Keratinocyte (primary cell): ENCODE results near the gene ARMC8. TPM values are rescaled to one million over a fixed set of nuclear protein-coding genes. Genes with fewer than 3 reads are reported as not detected.

Experiments
- DNase-seq: peaks from one replicate; pipeline ENCODE4 v3.0.0-alpha.2; 2011; ENCODE audit warnings: low read depth, missing footprints, low spot score
- FAIRE-seq: peaks from 2 replicates; lab custom pipeline; 2011; peaks lifted over from hg19 to GRCh38; lab: Jason Lieb, UNC
- H2AFZ ChIP-seq: 2 replicates; pipeline ENCODE4 v1.6.0; 2012; ENCODE audit warnings: low read length, control low read depth, inconsistent platforms; ENCODE audit not compliant: control insufficient read depth
- H3K27ac ChIP-seq: 2 replicates; pipeline ENCODE4 v1.5.1; 2011; ENCODE audit warnings: low read length; ENCODE audit not compliant: control insufficient read depth, insufficient read depth
- H3K27me3 ChIP-seq: 3 replicates; pipeline ENCODE4 v1.6.0; 2011; ENCODE audit warnings: low read length; ENCODE audit not compliant: control insufficient read depth, insufficient read depth; ENCODE audit errors: extremely low read depth
- H3K36me3 ChIP-seq, 2 experiments: 2 replicates in 1 of 2; 3 replicates in 1 of 2; pipeline ENCODE4 v1.5.1; 2011; ENCODE audit warnings: low read length in 2 of 2, mild to moderate bottlenecking in 1 of 2; ENCODE audit not compliant: control insufficient read depth in 2 of 2, insufficient read depth in 2 of 2; ENCODE audit errors: extremely low read depth in 1 of 2
- H3K4me1 ChIP-seq: 3 replicates; pipeline ENCODE4 v1.5.1; 2011; ENCODE audit warnings: low read length; ENCODE audit not compliant: control insufficient read depth, insufficient read depth; ENCODE audit errors: extremely low read depth
- H3K4me2 ChIP-seq: 3 replicates; pipeline ENCODE4 v1.6.0; 2011; ENCODE audit warnings: low read depth, low read length; ENCODE audit not compliant: control insufficient read depth, insufficient read depth; ENCODE audit errors: extremely low read depth
- H3K4me3 ChIP-seq, 3 experiments: fragments of 200-600 bp in 1 of 3; sonication (generic) in 1 of 3; 2 replicates in 2 of 3; 3 replicates in 1 of 3; pipeline ENCODE4 v1.5.1; 2011 to 2016; ENCODE audit warnings: low read length in 3 of 3, mild to moderate bottlenecking in 3 of 3, control low read depth in 2 of 3, inconsistent platforms in 1 of 3, low read depth in 1 of 3, mixed read lengths in 1 of 3, mixed run types in 1 of 3, moderate library complexity in 1 of 3; ENCODE audit not compliant: control insufficient read depth in 2 of 3, insufficient read depth in 2 of 3; ENCODE audit errors: extremely low read depth in 1 of 3
- H3K79me2 ChIP-seq: 2 replicates; pipeline ENCODE4 v1.6.0; 2012; ENCODE audit warnings: low read length; ENCODE audit not compliant: control insufficient read depth, insufficient read depth
- H3K9ac ChIP-seq: 3 replicates; pipeline ENCODE4 v1.6.0; 2011; ENCODE audit warnings: low read length; ENCODE audit not compliant: control insufficient read depth, insufficient read depth; ENCODE audit errors: extremely low read depth
- H3K9me1 ChIP-seq: 3 replicates; pipeline ENCODE4 v1.6.0; 2011; ENCODE audit warnings: low read length; ENCODE audit not compliant: control insufficient read depth, insufficient read depth; ENCODE audit errors: extremely low read depth
- H3K9me3 ChIP-seq: 2 replicates; pipeline ENCODE4 v1.5.1; 2012; ENCODE audit warnings: low read depth, low read length; ENCODE audit not compliant: control insufficient read depth
- H4K20me1 ChIP-seq: 3 replicates; pipeline ENCODE4 v1.6.0; 2011; ENCODE audit warnings: low read length; ENCODE audit not compliant: control insufficient read depth, insufficient read depth; ENCODE audit errors: extremely low read depth
- EZH2 ChIP-seq: IDR thresholded peaks from one replicate; pipeline ENCODE4 v1.6.1; 2012; ENCODE audit warnings: inconsistent platforms, mild to moderate bottlenecking, low read length, moderate library complexity
- dilution Hi-C: fragments of 300-500 bp; cut with MboI; formaldehyde crosslinking; loops from one replicate; pipeline ENCODE4 v1.7.0; 2020; ENCODE audit warnings: low sequenced_read_pairs; ENCODE audit not compliant: extremely low pct_ligation_motif_present
- polyA plus RNA-seq, 5 experiments: library from polyadenylated mRNA; depleted of rRNA in 3 of 5; stranded (reverse) in 3 of 5; stranded (forward) in 1 of 5; unstranded in 1 of 5; fragments of >200 nt; gene quantifications; 1 replicate in 1 of 5; 2 replicates in 3 of 5; 3 replicates in 1 of 5; pipeline versions ENCODE4 v1.2.1 to v1.2.3, GENCODE V29; 2011 to 2012; ENCODE audit warnings: missing spikeins in 2 of 5, low read depth in 1 of 5, low replicate concordance in 1 of 5
- TF ChIP-seq, protein P1 (sequence below), 3 experiments: IDR thresholded peaks in 1 of 3; conservative IDR thresholded peaks in 1 of 3; optimal IDR thresholded peaks in 1 of 3; 2 replicates in 2 of 3; 3 replicates in 1 of 3; pipeline versions ENCODE3 to v1.5.1; 2011; ENCODE audit warnings: low read length in 3 of 3, mild to moderate bottlenecking in 3 of 3, moderate library complexity in 2 of 3, control low read depth in 1 of 3, inconsistent platforms in 1 of 3; ENCODE audit not compliant: insufficient read depth in 2 of 3; ENCODE audit errors: extremely low read depth in 1 of 3

ARMC8 gene
- polyA plus RNA-seq, 1 donor (not counting 4 experiments of a cell fraction or from before 2014, with no cell fraction given) = 50.8 TPM

DNA sequence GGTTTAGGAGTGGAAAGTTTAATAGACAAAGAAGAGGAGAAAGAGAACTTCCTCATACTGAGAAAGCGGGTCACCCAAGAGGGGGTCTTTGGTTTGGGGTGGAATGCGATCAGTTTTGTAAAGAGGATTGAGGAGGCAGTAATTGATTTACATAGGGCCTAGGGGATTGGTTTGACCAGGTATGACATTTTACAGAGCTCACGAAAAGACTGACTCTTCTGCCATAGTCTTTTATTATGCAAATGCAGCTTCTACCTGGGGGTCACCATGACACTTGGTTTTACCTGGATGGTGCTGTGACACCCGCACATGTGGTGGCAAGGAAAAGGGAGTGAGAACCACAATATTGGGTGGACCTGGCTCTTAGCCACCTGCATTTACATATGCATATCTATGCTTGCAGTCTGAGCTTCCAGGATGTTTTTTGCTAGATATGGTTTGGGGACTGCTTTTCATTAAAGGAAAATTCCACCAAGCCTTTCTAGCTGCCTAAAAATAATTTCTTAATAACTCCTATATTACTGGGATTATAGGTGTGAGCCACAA lies 149.4 kb downstream of the ARMC8 start:
- FAIRE-seq (no peak), DNase-seq (no peak)
- H3K4me1 ChIP-seq = no peaks in the 10 kb centered on the region
- H3K9ac ChIP-seq = no peak overlapping the region
- no peaks in the 10 kb centered on the region for H3K36me3 ChIP-seq
- no peak for TF ChIP-seq EZH2
- TF ChIP-seq, protein P1, sequence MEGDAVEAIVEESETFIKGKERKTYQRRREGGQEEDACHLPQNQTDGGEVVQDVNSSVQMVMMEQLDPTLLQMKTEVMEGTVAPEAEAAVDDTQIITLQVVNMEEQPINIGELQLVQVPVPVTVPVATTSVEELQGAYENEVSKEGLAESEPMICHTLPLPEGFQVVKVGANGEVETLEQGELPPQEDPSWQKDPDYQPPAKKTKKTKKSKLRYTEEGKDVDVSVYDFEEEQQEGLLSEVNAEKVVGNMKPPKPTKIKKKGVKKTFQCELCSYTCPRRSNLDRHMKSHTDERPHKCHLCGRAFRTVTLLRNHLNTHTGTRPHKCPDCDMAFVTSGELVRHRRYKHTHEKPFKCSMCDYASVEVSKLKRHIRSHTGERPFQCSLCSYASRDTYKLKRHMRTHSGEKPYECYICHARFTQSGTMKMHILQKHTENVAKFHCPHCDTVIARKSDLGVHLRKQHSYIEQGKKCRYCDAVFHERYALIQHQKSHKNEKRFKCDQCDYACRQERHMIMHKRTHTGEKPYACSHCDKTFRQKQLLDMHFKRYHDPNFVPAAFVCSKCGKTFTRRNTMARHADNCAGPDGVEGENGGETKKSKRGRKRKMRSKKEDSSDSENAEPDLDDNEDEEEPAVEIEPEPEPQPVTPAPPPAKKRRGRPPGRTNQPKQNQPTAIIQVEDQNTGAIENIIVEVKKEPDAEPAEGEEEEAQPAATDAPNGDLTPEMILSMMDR (optimal IDR thresholded peaks at IDR 0.05 in 1 of 3, IDR thresholded peaks at IDR 0.05 in 1 of 3, conservative IDR thresholded peaks at IDR 0.05 in 1 of 3; ENCODE audit: extremely low read depth in 1 of 3, insufficient read depth in 2 of 3, low read length in 3 of 3) = no peak
- no peaks in the 10 kb centered on the region for H3K9me3 ChIP-seq
- dilution Hi-C loops = no loop called here
- H3K79me2 ChIP-seq = no peaks in the 10 kb centered on the region
- H3K4me3 ChIP-seq = no peak overlapping the region
- no peaks in the 10 kb centered on the region for H3K9me1 ChIP-seq
- no peak overlapping the region for H2AFZ ChIP-seq
- peaks cover 3% of the 10 kb centered on the region for H3K27me3 ChIP-seq
- no peak overlapping the region for H3K27ac ChIP-seq
- no peaks in the 10 kb centered on the region for H4K20me1 ChIP-seq
- no peak overlapping the region for H3K4me2 ChIP-seq

DNA sequence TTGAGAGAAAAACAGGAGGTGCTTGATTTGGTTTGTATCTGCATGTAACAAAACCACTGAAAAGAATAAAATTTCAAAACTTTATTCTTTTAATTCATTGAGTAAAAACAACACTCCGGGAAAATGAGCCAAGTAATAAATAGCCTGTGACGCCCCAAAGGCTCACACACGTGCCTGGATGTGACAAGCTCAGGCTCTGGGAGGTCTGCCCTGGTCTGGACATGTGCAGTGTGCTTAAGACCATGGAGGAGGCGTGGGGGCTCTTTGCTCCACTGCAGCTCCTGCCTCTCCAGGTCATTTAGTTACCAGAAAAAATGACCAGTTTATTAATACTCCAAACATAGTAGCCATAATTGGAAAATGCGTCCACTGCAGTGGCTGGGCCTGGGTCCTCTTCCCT lies 151.1 kb downstream of the ARMC8 start:
- Histone ChIP-seq H3K9me1 (no peaks in the 10 kb centered on the region), H3K9ac (no peak overlapping the region), H2AFZ (no peak overlapping the region), H4K20me1 (no peaks in the 10 kb centered on the region), H3K27ac (no peak overlapping the region), H3K4me3 (no peak overlapping the region), H3K9me3 (no peaks in the 10 kb centered on the region), H3K4me2 (no peak overlapping the region), H3K4me1 (no peaks in the 10 kb centered on the region), H3K36me3 (no peaks in the 10 kb centered on the region), H3K79me2 (no peaks in the 10 kb centered on the region), H3K27me3 (peaks cover 3% of the 10 kb centered on the region)
- DNase-seq (no peak), FAIRE-seq (no peak)
- TF ChIP-seq, protein P1 (optimal IDR thresholded peaks at IDR 0.05 in 1 of 3, IDR thresholded peaks at IDR 0.05 in 1 of 3, conservative IDR thresholded peaks at IDR 0.05 in 1 of 3; ENCODE audit: extremely low read depth in 1 of 3, insufficient read depth in 2 of 3, low read length in 3 of 3) = no peak
- TF ChIP-seq EZH2 = no peak
- dilution Hi-C loops = no loop called here
